HG02840 (cell line): ENCODE data around the gene EEF1A2.

Source experiments
- ATAC-seq: cut with Tn5 transposase; IDR thresholded peaks from one replicate; pipeline ENCODE4 v1.9.1; 2021; ENCODE audit warnings: mild to moderate bottlenecking, moderate library complexity, moderate number of reproducible peaks; ENCODE audit not compliant: unreplicated experiment, low FRiP score

The EEF1A2 gene

DNA sequence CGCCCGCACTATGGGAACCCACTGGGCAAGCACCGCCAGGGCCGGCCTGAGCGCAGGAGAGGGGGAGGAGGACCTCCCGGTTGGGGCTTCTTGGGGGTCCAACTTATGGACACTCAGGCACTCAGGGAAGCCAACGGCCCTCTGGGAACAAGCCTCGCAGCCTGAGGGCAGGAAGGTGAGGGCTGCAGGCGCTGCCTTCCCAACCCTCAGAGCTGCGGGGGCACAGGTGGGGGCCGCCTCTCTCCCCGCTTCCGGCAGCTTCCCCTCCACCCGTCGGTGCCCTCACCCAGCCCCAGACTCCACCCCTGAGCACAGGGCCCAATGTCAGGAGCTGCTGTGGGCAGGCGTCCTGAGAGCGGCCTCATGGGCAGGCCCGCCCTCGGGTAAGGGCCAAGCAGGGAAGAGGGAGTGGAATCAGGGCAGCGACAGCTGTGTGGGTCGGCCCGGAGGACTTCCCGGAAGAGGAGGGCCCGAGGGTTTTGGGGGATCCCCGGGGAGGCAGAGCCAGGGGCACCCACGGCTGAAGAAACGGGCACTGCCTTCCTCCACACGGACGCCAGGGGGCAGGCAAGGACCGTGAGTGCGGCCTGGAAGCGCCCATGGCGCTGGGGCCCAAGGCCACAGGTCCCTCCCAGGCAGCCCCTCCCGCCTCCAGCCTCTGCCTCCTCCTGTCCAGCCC, 38.8 kb upstream of the EEF1A2 start:
- peak; percentile 83 for ATAC-seq

- no peak for ATAC-seq
Observed at GRCh38 chr20:63536997-63537524, 38.2 kb upstream of the EEF1A2 start, which contains the start of gene PTK6. Gene PTK6, minus strand, starts transcription at chr20:63537376. Its CDS starts 62 bp downstream, at chr20:63537314.

- no peak for ATAC-seq
Observed at GRCh38 chr20:63536241-63536977, 37.5 kb upstream of the EEF1A2 start.

GRCh38 chr20:63534831-63535651, 36.2 kb upstream of the EEF1A2 start:
- ATAC-seq: no peak

DNA sequence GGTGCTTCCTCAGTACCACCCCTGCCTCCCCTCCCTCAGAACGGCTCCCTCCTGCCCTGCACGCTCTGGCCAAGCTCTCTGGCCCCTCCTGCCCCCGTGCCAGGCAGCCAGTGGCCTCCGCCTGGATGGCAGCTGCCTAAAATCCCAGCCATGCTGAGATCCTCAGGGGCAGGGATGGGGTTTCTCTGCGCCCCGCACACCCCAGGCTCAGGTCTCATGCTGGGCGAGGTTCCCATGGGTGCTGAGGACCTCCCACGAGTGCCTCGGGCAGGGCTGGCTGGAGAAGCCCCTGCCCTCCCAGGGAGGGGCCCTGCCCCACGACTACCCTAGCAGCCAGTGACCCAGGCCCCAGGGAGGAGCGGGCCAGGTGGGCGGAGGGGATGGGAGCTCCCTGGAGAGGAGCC, 35.5 kb upstream of the EEF1A2 start:
- no peak for ATAC-seq

- ATAC-seq: no peak
Observed at GRCh38 chr20:63533871-63534393, 35.0 kb upstream of the EEF1A2 start.

- no peak for ATAC-seq
Observed at GRCh38 chr20:63533388-63533787, 34.5 kb upstream of the EEF1A2 start.

DNA sequence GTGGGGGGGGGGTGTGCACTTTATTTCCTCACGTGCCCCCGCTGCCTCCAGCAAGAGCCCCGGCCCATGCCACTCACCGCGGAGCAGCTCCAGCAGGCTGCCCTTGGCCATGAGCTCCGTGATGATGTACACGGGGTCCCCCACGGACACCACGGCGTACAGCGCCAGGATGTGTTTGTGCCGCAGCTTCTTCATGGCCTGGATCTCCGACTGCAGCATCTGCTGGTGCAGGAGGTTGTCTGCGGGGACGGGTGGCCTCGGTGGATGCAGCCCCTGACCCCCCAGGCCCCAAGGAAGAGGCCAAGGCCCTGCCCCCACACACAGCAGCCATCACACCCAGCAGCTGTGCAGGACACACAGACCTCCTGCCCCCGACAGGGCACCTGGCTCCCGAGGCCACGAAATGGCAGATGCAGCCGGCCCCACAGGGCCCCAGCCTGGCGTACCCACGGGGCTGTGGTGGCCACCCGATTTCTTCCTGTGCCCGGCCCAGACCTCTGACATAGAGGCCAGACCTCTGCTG, 33.6 kb upstream of the EEF1A2 start:
- ATAC-seq: no peak

DNA sequence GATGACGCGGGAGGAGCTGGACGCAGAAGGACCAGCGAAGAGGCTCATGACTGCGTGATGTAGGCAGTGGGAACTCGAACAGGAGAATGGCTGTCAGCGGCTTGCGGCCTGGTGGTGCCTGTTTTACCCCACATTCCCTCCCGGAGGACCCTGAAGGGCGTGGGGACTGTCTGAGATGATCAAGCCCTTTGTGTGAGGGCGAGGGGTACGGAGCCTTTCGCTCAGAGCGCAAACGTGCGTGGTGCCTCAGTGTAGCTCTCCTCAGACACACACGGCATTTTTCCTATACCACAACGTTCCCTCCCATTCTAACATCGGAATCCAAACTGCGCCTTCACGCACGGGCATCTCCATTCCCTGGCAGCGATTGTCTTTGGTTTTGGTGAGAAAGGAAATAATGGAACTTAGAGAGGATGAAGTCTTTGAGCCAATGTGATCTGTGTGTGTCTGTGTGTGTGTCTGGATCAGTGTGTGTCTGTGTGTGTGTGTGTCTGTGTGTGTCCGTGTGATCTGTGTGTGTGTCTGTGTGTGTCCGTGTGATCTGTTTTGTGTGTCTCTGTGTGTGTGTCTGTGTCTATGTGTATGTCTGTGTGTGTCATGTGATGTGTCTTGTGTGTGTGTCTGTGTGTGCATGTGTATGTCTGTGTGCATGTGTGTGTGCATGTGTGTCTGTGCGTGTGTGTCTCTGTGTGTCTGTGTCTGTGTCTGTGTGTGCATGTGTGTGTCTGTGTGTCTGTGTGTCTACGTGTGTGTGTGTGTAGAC, 33.0 kb upstream of the EEF1A2 start:
- no peak for ATAC-seq

DNA sequence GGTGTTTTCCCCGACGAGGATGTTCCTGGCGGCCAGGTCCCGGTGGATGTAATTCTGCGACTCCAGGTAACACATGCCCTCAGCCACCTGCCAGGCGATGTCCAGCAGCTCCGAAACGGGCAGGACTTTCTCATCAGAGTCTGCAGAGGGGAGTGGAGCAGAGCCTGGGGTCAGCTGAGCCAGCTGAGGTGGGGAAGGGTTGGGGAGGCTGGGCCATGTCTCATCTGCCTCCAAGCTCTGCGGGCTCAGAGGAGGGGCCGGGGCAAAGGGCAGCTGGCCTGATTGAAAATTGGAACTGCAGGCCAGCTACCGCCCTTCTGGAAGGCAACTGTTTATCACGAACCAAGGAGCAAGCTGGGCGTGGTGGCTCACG, 31.9 kb upstream of the EEF1A2 start:
- no peak for ATAC-seq

DNA sequence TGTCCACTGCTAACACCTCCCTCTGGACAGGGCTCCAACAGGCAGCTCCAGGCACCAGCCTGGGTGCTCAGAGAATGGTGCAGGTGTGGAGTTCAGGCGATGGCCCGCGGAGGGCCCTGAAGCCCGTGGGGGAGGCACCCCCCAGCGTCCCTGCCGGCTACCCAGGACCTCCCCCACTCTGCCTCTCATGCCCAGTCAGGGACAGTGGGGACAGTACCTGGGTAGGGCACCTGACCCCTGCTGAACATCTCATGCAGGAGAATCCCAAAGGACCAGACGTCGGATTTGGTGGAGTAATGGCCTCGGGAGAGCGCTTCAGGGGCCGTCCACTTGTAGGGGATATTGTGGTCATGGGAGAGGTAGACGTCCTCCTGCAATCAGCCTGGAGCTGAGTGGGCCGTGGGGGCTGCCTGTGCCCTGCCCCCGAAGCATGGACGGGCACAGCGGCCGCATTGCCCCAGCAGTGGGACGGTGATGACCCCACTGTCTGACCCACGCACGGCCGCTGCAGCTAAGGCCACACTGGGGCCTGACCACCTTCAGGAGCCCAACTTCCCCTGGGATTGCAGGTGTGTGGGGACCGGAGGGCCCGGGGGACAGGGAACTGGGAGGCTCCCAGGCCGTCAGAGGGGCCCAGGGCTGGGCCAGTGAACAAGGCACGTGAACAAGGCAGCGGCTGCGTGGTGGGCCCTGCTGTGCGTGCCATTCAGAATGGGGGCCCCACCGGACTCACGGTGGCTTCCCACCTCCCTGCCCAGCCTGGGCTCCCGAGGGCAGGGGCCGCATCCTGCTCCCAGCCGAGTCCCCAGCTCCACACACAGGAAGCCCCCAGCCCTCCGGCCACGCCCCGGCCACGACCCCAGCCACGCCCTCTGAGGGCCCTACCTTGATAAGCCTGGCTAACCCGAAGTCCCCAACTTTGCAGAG, 31.2 kb upstream of the EEF1A2 start:
- ATAC-seq: no peak

- no peak for ATAC-seq
Observed at GRCh38 chr20:63529180-63529860, 30.4 kb upstream of the EEF1A2 start.

- no peak for ATAC-seq
Observed at GRCh38 chr20:63527184-63527583, 28.3 kb upstream of the EEF1A2 start.

DNA sequence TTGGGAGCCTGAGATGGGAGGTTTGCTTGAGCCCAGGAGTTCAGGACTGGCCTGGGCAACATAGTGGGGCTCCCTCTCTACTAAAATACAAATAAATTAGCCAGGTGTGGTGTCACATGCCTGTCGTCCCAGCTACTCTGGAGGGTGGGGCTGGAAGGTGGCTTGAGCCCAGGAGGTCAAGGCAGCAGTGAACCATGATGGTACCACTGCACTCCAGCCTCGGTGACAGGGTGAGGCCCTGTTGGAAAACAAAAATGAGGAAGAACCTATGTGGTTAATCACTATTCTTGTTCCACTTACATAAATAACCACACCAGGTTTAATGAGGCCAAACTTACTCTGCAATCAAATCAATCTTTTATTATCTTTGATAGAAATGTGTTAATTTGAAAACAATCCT, 27.1 kb upstream of the EEF1A2 start:
- ATAC-seq: no peak

GRCh38 chr20:63525185-63525584, 26.3 kb upstream of the EEF1A2 start:
- no peak for ATAC-seq

DNA sequence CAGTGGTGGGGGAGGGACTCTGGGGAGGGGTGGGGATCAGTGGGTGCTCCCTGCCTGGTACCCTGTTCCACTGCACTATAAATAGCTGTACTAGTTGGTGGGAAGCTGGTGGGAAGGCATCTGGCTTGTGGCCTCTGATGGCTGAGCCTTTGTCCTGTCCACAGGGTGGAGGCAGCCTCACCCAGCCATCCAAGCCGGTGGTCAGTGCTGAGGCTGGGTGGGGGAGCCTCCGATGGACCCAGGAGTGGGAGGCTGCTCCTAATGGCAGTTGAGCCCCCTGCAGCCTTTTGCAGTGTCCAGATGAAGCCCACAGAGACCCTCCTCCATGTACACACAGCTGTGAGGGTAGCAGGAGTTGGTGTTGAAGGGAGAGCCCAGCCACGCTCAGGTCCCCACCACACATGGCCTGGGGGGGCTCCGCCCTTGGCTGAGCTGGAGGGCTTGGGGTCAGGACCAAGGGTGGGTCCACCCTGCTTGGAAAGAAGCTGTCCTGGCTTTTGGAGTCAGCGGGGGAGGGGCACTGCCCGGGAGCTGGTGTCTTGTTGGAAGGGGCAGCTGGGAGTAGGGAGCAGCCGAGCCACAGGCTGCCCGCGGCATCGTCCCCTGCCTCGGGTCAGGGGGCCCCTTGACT, 24.2 kb upstream of the EEF1A2 start:
- no peak for ATAC-seq

DNA sequence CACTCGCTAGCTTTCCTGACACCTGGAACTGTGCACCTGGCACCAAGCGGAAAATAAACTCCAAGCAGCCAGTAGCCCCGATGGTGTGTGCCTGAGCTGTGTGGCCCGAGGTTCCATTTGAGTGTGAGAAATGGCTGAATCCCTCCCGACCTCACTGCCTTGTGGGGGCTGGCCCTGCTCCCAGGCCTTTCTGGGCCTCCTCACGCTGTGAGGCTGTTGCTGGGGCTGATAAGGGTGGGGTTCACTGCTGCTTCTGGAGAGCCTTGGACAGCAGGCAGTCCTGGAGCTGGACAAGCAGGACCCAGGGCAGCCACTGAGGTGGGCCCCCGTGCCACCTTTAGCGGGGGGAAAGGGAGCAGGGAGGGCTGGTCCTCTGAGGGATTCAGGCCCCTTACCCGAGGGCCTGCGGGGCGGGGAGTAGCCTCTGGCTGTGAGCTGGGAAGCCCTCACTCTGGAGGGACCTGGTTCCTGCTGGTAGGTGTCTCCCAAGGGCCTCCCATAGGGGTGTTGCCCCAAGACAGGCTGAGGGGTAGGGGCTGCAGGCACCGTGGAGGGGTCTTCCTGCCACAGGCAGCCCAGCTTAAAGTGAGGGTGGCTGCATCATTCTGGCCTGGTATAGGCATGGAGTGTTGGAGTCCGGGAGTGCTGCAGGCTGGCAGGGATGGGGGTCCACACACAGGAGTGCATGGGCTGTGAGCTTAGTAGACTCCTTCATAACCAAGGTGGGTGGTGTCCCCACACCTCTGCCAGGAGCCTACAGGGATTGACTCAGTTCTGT, 23.4 kb upstream of the EEF1A2 start:
- ATAC-seq: no peak
